ENCODE measurements around the gene FARS2.

The FARS2 gene

GRCh38 chr6:5248302-5249098 is 12.8 kb upstream of the FARS2 start:
- FAIRE-seq (no peak), DNase-seq (ENCODE audit: insufficient read length, low spot score) (no peak)

GRCh38 chr6:5249451-5250122 is 11.7 kb upstream of the FARS2 start:
- FAIRE-seq (no peak), DNase-seq (ENCODE audit: insufficient read length, low spot score) (no peak)

- DNase-seq (ENCODE audit: insufficient read length, low spot score): no peak
- FAIRE-seq: no peak
These were observed 10.9 kb upstream of the FARS2 start for GRCh38 chr6:5250451-5250850.

- no peak for FAIRE-seq
These were observed 10.4 kb upstream of the FARS2 start for GRCh38 chr6:5250911-5251310.

GRCh38 chr6:5256952-5257351 is 4.4 kb upstream of the FARS2 start:
- DNase-seq (ENCODE audit: insufficient read length, low spot score) (no peak), FAIRE-seq (no peak)

More at GRCh38 chr6:5250911-5251310, 10.4 kb upstream of the FARS2 start:
- no peak for DNase-seq (ENCODE audit: insufficient read length, low spot score)

- DNase-seq (ENCODE audit: insufficient read length, low spot score) (no peak), FAIRE-seq (no peak)
These were observed 3.9 kb upstream of the FARS2 start for GRCh38 chr6:5257400-5257799.

- DNase-seq (ENCODE audit: insufficient read length, low spot score): no peak
These were observed 1.9 kb upstream of the FARS2 start for GRCh38 chr6:5259428-5259827.

GRCh38 chr6:5260111-5260620 is 1.1 kb upstream of the FARS2 start:
- no peak for FAIRE-seq
- DNase-seq (ENCODE audit: insufficient read length, low spot score): peak; percentile 54

More at GRCh38 chr6:5259428-5259827, 1.9 kb upstream of the FARS2 start:
- FAIRE-seq: no peak

- FAIRE-seq (no peak), DNase-seq (ENCODE audit: insufficient read length, low spot score) (no peak)
These were observed 314 bp downstream of the FARS2 start for GRCh38 chr6:5261545-5262109.

- FAIRE-seq (no peak), DNase-seq (ENCODE audit: insufficient read length, low spot score) (no peak)
These were observed 5.1 kb downstream of the FARS2 start for GRCh38 chr6:5266423-5266822.

GRCh38 chr6:5270093-5270680 is 8.9 kb downstream of the FARS2 start:
- FAIRE-seq (no peak), DNase-seq (ENCODE audit: insufficient read length, low spot score) (no peak)

GRCh38 chr6:5271926-5272325 is 10.6 kb downstream of the FARS2 start:
- FAIRE-seq: no peak
- DNase-seq (ENCODE audit: insufficient read length, low spot score): no peak

GRCh38 chr6:5274231-5274630 is 12.9 kb downstream of the FARS2 start:
- FAIRE-seq (no peak), DNase-seq (ENCODE audit: insufficient read length, low spot score) (no peak)

GRCh38 chr6:5275497-5275896 is 14.2 kb downstream of the FARS2 start:
- DNase-seq (ENCODE audit: insufficient read length, low spot score) (no peak), FAIRE-seq (no peak)

- FAIRE-seq (no peak), DNase-seq (ENCODE audit: insufficient read length, low spot score) (no peak)
These were observed 15.3 kb downstream of the FARS2 start for GRCh38 chr6:5276581-5276980.

GRCh38 chr6:5277589-5277988 is 16.3 kb downstream of the FARS2 start:
- DNase-seq (ENCODE audit: insufficient read length, low spot score) (no peak), FAIRE-seq (no peak)

GRCh38 chr6:5278047-5278446 is 16.7 kb downstream of the FARS2 start:
- no peak for DNase-seq (ENCODE audit: insufficient read length, low spot score)

GRCh38 chr6:5278565-5279120 is 17.3 kb downstream of the FARS2 start:
- no peak for FAIRE-seq
- DNase-seq (ENCODE audit: insufficient read length, low spot score): no peak

More at GRCh38 chr6:5278047-5278446, 16.7 kb downstream of the FARS2 start:
- FAIRE-seq: no peak

- FAIRE-seq: no peak
- no peak for DNase-seq (ENCODE audit: insufficient read length, low spot score)
These were observed 18.6 kb downstream of the FARS2 start for GRCh38 chr6:5279891-5280338.

GRCh38 chr6:5280920-5281319 is 19.6 kb downstream of the FARS2 start:
- FAIRE-seq (no peak), DNase-seq (ENCODE audit: insufficient read length, low spot score) (no peak)

- FAIRE-seq: no peak
- DNase-seq (ENCODE audit: insufficient read length, low spot score): no peak
These were observed 20.9 kb downstream of the FARS2 start for GRCh38 chr6:5282191-5282623.
